ENCODE data around the gene LRRC1.

LRRC1 gene

DNA sequence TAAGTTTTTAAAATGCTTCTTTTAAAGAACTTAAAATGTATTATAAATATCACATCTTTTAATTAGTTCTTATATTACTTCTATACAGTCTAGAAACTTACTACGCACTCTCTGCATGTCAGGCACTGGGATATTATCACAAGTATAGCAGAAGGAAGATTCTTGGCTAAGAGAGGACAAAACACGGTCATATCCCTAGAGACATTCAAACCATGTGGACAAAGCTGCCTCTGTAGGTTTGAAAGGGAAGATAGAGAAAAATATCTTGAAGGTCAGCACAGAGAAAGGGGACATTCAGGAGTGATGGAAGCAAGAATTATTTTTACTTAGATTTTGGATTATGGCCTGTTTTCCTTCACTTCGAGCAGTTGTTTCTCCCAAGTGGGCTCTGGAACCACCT lies 64.1 kb downstream of the LRRC1 start:
- H4K20me1 ChIP-seq (ENCODE audit: insufficient read depth, low read length), result peaks cover 15% of the 10 kb centered on the region; the same call in 1 of the 2 replicates
- no peaks in the 10 kb centered on the region for H3K9me3 ChIP-seq (ENCODE audit: insufficient read depth, low read length, severe bottlenecking)
- no peaks in the 10 kb centered on the region for H3K27me3 ChIP-seq (ENCODE audit: insufficient read depth, low read length, poor library complexity)
- H3K4me1 ChIP-seq (ENCODE audit: insufficient read depth, low read length), result no peaks in the 10 kb centered on the region
- ATAC-seq (ENCODE audit: insufficient read depth, low read depth) (no peak), DNase-seq (no peak)
- 0 out of 2 replicates have a peak, but pooled peaks cover 3% of the 10 kb centered on the region for H3K36me3 ChIP-seq (ENCODE audit: insufficient read depth, low read length)
- no peak overlapping the region for H3K4me3 ChIP-seq (ENCODE audit: low read depth in 1 of 2, low read length in 2 of 2)
- H3K79me2 ChIP-seq (ENCODE audit: insufficient read depth, low read length), result peaks cover 85% of the 10 kb centered on the region
- no peak overlapping the region for H3K27ac ChIP-seq (ENCODE audit: low read length)
- TF ChIP-seq EZH2 (IDR thresholded peaks at IDR 0.05; ENCODE audit: borderline replicate concordance, low read depth, low read length, severe bottlenecking), result no peak
- TF ChIP-seq, protein P1, sequence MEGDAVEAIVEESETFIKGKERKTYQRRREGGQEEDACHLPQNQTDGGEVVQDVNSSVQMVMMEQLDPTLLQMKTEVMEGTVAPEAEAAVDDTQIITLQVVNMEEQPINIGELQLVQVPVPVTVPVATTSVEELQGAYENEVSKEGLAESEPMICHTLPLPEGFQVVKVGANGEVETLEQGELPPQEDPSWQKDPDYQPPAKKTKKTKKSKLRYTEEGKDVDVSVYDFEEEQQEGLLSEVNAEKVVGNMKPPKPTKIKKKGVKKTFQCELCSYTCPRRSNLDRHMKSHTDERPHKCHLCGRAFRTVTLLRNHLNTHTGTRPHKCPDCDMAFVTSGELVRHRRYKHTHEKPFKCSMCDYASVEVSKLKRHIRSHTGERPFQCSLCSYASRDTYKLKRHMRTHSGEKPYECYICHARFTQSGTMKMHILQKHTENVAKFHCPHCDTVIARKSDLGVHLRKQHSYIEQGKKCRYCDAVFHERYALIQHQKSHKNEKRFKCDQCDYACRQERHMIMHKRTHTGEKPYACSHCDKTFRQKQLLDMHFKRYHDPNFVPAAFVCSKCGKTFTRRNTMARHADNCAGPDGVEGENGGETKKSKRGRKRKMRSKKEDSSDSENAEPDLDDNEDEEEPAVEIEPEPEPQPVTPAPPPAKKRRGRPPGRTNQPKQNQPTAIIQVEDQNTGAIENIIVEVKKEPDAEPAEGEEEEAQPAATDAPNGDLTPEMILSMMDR (IDR thresholded peaks at IDR 0.05; ENCODE audit: borderline replicate concordance, extremely low read depth, low read length, poor library complexity, severe bottlenecking), result no peak
- H3K9ac ChIP-seq (ENCODE audit: low read depth, low read length), result no peak overlapping the region
- no peak overlapping the region for H3K4me2 ChIP-seq (ENCODE audit: insufficient read depth, low read length)
- no peak overlapping the region for H2AFZ ChIP-seq (ENCODE audit: low read depth, low read length)

DNA sequence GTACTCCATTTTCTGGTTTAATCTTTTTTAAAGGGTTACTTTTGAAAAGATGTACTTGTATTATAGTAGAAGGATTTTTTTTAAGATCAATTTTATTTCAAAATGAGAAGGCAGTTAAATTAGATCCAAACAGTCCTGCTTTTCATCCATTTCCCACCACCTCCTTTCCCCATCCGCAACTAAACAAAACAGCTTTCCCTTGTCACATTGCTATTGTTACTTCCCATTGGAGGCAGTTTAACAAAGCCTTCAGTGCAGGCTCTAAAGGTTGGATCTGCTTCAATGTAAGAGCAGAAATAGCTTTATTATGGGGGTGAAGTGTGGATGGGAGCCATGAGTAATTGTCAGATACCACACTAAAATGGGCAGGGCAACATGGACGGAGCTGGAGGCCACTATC lies 65.7 kb downstream of the LRRC1 start:
- ATAC-seq (ENCODE audit: insufficient read depth, low read depth) (no peak), DNase-seq (no peak)
- no peak overlapping the region for H3K9ac ChIP-seq (ENCODE audit: low read depth, low read length)
- no peak for TF ChIP-seq EZH2 (IDR thresholded peaks at IDR 0.05; ENCODE audit: borderline replicate concordance, low read depth, low read length, severe bottlenecking)
- TF ChIP-seq, protein P1 (IDR thresholded peaks at IDR 0.05; ENCODE audit: borderline replicate concordance, extremely low read depth, low read length, poor library complexity, severe bottlenecking), result no peak
- H3K9me3 ChIP-seq (ENCODE audit: insufficient read depth, low read length, severe bottlenecking), result no peaks in the 10 kb centered on the region
- H3K79me2 ChIP-seq (ENCODE audit: insufficient read depth, low read length), result peaks cover 89% of the 10 kb centered on the region
- H3K4me2 ChIP-seq (ENCODE audit: insufficient read depth, low read length), result no peak overlapping the region
- H4K20me1 ChIP-seq (ENCODE audit: insufficient read depth, low read length), result peaks cover 14% of the 10 kb centered on the region; the same call in 1 of the 2 replicates
- H3K27ac ChIP-seq (ENCODE audit: low read length), result no peak overlapping the region
- H3K4me3 ChIP-seq (ENCODE audit: low read depth in 1 of 2, low read length in 2 of 2), result no peak overlapping the region
- 0 out of 2 replicates have a peak, but pooled peaks cover under 1% of the 10 kb centered on the region for H3K36me3 ChIP-seq (ENCODE audit: insufficient read depth, low read length)
- H3K27me3 ChIP-seq (ENCODE audit: insufficient read depth, low read length, poor library complexity), result no peaks in the 10 kb centered on the region
- no peaks in the 10 kb centered on the region for H3K4me1 ChIP-seq (ENCODE audit: insufficient read depth, low read length)
- H2AFZ ChIP-seq (ENCODE audit: low read depth, low read length), result no peak overlapping the region

DNA sequence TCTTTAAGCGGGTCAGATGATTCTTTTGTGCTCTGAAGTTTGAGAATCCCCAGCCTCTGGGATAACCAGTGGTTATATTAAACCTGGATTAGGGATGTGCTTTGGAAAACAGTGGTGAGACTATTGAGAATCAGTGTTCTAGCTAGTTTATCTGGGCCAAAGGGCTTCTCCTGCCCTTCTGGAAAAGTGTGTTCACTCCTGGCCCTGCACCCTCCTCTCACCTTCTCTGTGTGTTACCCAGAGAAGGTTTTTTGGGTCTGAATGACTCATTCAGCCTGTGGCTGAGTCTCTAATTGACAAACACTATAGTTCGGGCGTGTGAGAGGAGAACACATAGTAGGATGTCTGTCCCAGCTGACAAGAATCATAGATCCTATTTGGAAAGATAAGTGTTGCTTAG lies 66.7 kb downstream of the LRRC1 start:
- Histone ChIP-seq H3K27ac (ENCODE audit: low read length) (no peak overlapping the region), H3K36me3 (ENCODE audit: insufficient read depth, low read length) (no peaks in the 10 kb centered on the region), H3K4me3 (ENCODE audit: low read depth in 1 of 2, low read length in 2 of 2) (no peak overlapping the region), H3K9ac (ENCODE audit: low read depth, low read length) (no peak overlapping the region), H3K4me2 (ENCODE audit: insufficient read depth, low read length) (no peak overlapping the region), H3K4me1 (ENCODE audit: insufficient read depth, low read length) (no peaks in the 10 kb centered on the region), H3K27me3 (ENCODE audit: insufficient read depth, low read length, poor library complexity) (no peaks in the 10 kb centered on the region), H3K9me3 (ENCODE audit: insufficient read depth, low read length, severe bottlenecking) (no peaks in the 10 kb centered on the region), H2AFZ (ENCODE audit: low read depth, low read length) (no peak overlapping the region), H4K20me1 (ENCODE audit: insufficient read depth, low read length) (peaks cover 14% of the 10 kb centered on the region; the same call in 1 of the 2 replicates), H3K79me2 (ENCODE audit: insufficient read depth, low read length) (peaks cover 88% of the 10 kb centered on the region)
- DNase-seq (no peak), ATAC-seq (ENCODE audit: insufficient read depth, low read depth) (no peak)
- TF ChIP-seq, protein P1 (IDR thresholded peaks at IDR 0.05; ENCODE audit: borderline replicate concordance, extremely low read depth, low read length, poor library complexity, severe bottlenecking), result no peak
- TF ChIP-seq EZH2 (IDR thresholded peaks at IDR 0.05; ENCODE audit: borderline replicate concordance, low read depth, low read length, severe bottlenecking), result no peak

Data from DND-41 (cell line).